ENCODE measurements around the gene TRPV4.

TRPV4 gene

DNA sequence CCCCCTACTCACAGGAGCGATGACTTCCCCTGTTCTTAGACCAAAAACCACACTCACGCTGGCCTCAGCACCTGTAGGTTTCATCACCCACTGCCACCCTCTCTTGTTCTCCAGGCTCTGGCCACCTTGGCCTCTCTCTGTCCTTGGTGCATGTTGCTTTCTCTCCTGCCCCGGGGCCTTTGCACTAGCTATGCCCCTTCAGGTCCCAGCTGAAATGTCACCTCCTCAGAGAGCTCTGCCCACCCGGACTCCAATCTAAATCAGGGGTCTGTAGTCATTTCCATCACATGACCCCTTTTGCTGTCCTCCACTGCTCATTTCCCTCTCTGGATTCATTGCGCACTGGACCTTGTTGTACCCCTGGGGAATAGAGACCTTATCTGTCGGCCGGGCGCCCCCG is 8.2 kb upstream of the TRPV4 start:
- no peak overlapping the region for H3K27ac ChIP-seq
- TF ChIP-seq, protein P1, sequence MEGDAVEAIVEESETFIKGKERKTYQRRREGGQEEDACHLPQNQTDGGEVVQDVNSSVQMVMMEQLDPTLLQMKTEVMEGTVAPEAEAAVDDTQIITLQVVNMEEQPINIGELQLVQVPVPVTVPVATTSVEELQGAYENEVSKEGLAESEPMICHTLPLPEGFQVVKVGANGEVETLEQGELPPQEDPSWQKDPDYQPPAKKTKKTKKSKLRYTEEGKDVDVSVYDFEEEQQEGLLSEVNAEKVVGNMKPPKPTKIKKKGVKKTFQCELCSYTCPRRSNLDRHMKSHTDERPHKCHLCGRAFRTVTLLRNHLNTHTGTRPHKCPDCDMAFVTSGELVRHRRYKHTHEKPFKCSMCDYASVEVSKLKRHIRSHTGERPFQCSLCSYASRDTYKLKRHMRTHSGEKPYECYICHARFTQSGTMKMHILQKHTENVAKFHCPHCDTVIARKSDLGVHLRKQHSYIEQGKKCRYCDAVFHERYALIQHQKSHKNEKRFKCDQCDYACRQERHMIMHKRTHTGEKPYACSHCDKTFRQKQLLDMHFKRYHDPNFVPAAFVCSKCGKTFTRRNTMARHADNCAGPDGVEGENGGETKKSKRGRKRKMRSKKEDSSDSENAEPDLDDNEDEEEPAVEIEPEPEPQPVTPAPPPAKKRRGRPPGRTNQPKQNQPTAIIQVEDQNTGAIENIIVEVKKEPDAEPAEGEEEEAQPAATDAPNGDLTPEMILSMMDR (conservative IDR thresholded peaks at IDR 0.05) = no peak

DNA sequence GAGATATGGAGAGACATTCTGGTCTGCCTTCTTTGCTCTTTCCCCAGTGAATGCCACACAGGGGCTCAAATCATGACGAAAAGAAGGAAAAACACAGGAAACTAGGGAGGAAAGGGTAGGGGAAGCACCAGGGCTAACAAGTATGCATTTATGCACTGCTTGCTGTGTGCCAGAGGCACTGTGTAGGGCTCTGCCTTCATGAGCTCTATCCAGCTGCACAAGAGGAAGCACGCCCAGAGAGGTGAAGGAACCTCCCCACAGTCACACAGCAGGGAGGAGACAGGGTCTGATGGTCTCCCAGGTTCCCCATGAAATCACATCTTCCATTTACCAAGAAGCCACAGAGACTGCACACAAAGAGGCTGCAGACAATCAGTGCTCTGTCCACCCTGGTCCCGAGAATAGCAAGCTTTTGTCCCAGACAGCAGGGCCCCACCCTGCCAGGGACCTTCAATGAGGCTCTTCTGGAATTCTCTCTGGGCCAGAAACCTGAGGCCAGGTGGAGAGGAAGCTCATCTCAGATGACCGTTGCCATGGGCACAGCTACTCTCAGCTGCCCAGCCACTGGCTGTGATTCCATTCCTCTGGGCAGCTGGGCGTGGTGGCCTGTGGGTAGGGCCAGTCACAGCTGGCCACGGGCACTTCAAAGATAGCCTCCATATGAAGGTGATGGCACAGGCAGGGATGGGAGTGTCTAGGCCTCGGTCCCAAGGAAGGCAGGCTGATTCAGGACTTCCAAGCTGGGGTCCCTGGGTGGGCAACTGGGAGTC is 7.3 kb upstream of the TRPV4 start:
- no peak overlapping the region for H3K27ac ChIP-seq
- TF ChIP-seq, protein P1 (conservative IDR thresholded peaks at IDR 0.05) = no peak

DNA sequence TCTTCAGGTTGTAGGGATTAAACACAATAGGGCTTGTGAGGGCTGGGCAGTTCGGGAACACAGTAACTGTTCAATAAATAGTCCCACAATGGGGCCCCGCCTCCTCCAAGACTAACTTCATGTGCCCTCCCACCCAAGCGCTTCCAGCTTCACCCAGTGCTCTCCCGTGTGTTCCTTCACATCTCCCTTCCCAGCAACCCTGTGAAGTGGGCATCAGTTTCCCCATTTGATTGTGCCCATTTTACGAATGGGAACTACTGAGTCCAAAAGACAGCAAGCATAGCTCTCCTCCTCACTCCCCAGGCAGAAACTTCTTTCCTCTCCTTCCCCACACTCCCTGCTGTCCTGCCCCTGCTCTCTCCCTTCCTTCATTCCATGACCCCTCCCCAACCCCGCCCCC is 6.2 kb upstream of the TRPV4 start:
- no peak overlapping the region for H3K27ac ChIP-seq
- TF ChIP-seq, protein P1 (conservative IDR thresholded peaks at IDR 0.05) = no peak

DNA sequence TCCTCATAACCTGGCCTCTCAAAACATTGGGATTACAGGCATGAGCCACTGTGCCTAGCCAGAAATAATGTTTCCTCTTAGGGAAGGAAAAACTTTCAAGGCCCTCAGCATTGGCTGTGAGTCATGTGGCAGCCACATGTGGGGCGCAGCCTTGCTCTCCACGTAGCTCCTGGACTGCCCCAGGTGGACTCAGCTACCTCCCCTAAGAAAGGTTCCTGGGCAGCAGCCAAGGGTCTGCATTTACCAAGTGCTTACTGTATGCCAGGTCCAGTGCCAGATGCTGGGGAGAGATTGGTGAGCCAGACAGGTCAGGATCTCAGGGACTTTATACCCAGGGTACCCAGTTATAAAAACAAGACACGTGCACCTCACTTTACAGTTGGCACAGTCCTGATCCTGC is 3.7 kb upstream of the TRPV4 start:
- TF ChIP-seq, protein P1 (conservative IDR thresholded peaks at IDR 0.05) = no peak
- H3K27ac ChIP-seq = no peak overlapping the region

DNA sequence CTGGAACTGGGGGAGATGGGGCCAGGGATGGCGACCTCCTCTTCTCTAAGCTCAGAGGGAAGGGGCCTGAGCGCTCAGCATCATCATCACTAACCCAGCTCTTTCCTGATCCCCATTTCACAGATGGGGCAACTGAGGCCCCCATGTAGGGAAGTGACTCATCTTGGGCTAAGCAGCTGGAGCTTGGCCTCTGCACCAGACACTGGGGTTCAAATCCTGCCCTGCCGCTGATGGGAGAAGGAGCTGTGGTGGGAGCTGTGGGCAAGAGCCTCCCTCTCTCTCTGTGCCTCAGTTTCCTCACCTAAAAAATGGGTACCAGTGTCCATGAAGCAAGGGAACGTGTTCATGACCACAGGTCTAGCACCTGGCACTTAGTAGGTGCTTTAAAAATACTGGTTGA is 2.6 kb upstream of the TRPV4 start:
- no peak overlapping the region for H3K27ac ChIP-seq
- TF ChIP-seq, protein P1 (conservative IDR thresholded peaks at IDR 0.05) = no peak

DNA sequence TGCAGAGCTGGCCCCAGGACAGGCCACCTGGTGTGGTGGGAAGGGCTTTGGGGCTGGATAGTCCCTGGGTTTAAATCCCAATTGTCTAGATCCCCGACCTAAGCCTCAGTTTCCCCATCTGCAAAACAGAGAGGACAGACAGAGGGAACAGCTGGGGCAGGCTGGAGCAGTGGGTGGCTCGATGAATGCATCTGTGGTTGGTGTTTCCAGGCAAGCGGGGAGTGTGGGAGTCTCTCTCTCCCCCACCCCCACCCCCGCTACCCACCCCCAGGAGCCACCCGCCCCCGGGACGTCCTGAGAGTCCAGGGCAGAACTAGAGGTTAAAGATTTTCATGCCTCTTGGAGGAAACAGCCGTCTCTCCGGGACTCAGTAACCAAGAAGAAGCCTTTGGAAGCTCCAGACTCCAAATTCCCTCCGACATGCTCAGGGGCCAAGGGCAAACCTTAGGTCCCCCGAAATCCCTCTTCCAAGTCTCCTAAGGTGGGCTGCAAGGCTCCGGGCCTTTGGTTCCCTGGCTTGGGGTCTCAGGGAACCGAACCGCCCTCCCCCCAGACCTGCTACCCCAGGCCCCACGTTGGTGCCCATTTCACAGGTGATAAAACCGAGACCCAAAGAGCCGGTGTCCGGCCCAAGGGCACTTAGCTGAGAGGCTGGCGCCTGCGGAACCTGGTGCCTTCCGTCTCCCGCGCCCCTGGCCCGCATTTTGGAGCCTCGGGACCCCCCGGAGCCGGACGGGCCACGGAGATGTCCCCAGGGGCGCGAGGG is 474 bp downstream of the TRPV4 start:
- no peak overlapping the region for H3K27ac ChIP-seq
- TF ChIP-seq, protein P1 (conservative IDR thresholded peaks at IDR 0.05) = no peak

DNA sequence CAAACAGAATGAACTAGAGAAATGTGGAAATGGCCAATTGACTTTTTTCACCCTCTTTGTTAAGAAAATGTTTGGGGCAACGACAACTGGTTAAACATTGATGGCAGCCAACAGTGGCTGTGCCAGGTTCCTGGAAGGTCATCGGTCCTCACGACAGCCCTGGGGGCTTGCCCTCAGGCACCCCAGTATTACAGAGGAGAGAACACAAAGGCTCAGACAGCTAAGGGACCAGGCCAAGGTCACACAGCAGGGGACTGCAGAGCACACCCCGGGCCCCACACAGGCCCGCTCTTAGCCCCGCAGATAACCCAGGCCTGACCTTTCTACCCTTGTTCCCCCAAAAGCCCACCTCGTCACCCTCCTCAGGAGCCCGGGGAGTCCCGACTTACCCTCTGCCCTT is 1.3 kb downstream of the TRPV4 start:
- no peak overlapping the region for H3K27ac ChIP-seq
- TF ChIP-seq, protein P1 (conservative IDR thresholded peaks at IDR 0.05) = no peak
